ENCODE measurements around the gene CCM2. TPM values are rescaled to one million over a fixed set of nuclear protein-coding genes. Genes with fewer than 3 reads are reported as not detected.

The CCM2 gene
- total and polyA plus RNA-seq, 2 experiments from 2014 or later: 24.9 to 40.1 TPM

DNA sequence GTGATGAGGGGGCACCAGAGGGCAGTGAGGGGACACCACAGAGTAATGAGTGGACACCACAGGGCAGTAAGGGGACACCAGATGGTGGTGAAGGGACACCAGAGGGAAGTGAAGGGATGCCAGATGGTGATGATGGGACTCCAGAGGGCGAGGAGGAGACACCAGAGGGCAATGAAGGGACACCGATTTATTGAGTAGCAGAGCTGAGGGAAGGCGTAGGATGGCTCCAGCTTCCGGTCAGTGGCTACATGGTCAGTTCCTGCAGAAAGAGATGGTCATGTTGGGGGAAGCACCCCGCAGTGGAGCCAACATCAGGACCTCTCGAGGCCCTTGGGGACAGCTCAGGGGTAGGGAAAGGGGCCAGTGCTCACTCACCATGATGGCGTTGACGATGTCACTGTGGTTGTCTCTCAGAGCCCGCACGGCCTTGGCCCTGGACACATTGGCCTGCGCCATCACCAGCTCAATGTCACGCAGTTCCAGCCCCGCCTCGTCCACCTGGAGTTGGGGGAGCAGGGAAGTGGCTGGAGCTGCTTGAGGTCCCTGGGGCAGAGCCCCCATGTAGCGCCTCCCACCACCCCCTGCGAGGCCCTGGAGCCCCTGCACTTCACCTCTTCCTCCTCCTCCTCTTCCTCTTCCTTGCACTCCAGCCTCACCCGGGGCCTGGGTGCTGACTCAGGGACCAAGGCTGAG lies 80.4 kb downstream of the CCM2 start (continued):
- no peak for TF ChIP-seq ZNF462 (CRISPR knock-in tag; IDR thresholded peaks at IDR 0.05)

DNA sequence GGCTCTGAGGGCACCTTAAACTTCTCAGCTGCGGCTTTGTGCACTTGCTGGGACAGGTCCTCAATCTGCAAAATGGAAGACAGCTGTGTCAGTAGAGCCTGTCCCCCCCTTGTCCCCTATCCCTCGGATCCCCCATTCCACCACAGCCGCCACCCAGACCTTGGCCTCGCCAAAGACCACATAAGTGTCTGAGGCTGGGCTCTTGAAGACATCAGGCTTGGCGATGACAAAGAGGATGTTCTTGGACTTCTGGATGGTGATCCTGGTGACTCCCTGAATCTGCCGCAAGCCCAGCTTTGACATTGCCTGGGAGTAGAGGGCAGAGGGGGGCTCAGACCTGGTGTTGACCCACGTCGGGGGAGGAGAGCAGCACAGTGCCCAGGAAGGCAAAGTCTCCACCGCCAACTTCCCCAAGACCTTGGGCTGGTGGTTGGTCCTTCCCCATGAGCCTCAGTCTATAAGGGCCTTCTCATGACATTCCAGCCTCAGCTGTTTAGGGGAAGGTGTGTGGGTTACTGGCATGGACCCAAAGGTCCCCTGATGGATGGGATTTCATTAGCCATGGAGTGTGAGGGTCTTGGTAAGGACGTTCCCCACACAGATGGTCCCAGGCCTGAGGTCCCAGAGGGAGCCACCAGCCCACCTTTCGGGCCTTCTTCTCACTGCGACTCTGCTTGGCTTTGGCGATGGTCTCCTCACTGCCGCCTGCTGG lies 81.1 kb downstream of the CCM2 start:
- ATAC-seq (no peak), DNase-seq (ENCODE audit: low spot score) (no peak)
- no peak overlapping the region for H3K4me2 ChIP-seq
- peaks cover 13% of the 10 kb centered on the region; the same call in 2 of the 3 replicates for H3K36me3 Mint-ChIP-seq (ENCODE audit: low read depth)
- no peak overlapping the region for H2AFZ ChIP-seq
- no peak overlapping the region for H3K4me3 Mint-ChIP-seq
- peaks cover 16% of the 10 kb centered on the region for H3K27me3 Mint-ChIP-seq (ENCODE audit: insufficient read depth, low read depth, poor library complexity)
- no peaks in the 10 kb centered on the region for H3K4me1 ChIP-seq (ENCODE audit: insufficient read depth)
- no peak overlapping the region for H3K4me3 ChIP-seq
- H3K27me3 ChIP-seq (ENCODE audit: insufficient read depth): no peaks in the 10 kb centered on the region
- no peaks in the 10 kb centered on the region for H3K79me2 ChIP-seq (replicated peaks; ENCODE audit: insufficient read depth)
- no peaks in the 10 kb centered on the region for H3K9me2 ChIP-seq (ENCODE audit: insufficient read depth)
- H3K4me1 Mint-ChIP-seq: no peaks in the 10 kb centered on the region
- no peaks in the 10 kb centered on the region for H3F3A ChIP-seq (replicated peaks; ENCODE audit: low read depth)
- H3K9me3 Mint-ChIP-seq: peaks cover 4% of the 10 kb centered on the region; the same call in 2 of the 3 replicates
- no peak overlapping the region for H3K27ac Mint-ChIP-seq
- H4K20me1 ChIP-seq (replicated peaks; ENCODE audit: insufficient read depth): no peaks in the 10 kb centered on the region
- no peaks in the 10 kb centered on the region for H3K36me3 ChIP-seq (ENCODE audit: insufficient read depth)
- H3K27ac ChIP-seq (ENCODE audit: low read depth): no peak overlapping the region
- TF ChIP-seq ZNF331 (CRISPR knock-in tag; IDR thresholded peaks at IDR 0.05; ENCODE audit: low read depth): no peak
- no peak for TF ChIP-seq ZNF114 (CRISPR knock-in tag; IDR thresholded peaks at IDR 0.05)
- TF ChIP-seq, protein P1, sequence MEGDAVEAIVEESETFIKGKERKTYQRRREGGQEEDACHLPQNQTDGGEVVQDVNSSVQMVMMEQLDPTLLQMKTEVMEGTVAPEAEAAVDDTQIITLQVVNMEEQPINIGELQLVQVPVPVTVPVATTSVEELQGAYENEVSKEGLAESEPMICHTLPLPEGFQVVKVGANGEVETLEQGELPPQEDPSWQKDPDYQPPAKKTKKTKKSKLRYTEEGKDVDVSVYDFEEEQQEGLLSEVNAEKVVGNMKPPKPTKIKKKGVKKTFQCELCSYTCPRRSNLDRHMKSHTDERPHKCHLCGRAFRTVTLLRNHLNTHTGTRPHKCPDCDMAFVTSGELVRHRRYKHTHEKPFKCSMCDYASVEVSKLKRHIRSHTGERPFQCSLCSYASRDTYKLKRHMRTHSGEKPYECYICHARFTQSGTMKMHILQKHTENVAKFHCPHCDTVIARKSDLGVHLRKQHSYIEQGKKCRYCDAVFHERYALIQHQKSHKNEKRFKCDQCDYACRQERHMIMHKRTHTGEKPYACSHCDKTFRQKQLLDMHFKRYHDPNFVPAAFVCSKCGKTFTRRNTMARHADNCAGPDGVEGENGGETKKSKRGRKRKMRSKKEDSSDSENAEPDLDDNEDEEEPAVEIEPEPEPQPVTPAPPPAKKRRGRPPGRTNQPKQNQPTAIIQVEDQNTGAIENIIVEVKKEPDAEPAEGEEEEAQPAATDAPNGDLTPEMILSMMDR (conservative IDR thresholded peaks at IDR 0.05; ENCODE audit: low read depth in 2 of 2): no peak
- TF ChIP-seq JUNB (IDR thresholded peaks at IDR 0.05; ENCODE audit: unreplicated experiment): no peak
- no peak for TF ChIP-seq CREB1 (CRISPR knock-in tag; IDR thresholded peaks at IDR 0.05; ENCODE audit: low read depth)
- TF ChIP-seq, protein P2, sequence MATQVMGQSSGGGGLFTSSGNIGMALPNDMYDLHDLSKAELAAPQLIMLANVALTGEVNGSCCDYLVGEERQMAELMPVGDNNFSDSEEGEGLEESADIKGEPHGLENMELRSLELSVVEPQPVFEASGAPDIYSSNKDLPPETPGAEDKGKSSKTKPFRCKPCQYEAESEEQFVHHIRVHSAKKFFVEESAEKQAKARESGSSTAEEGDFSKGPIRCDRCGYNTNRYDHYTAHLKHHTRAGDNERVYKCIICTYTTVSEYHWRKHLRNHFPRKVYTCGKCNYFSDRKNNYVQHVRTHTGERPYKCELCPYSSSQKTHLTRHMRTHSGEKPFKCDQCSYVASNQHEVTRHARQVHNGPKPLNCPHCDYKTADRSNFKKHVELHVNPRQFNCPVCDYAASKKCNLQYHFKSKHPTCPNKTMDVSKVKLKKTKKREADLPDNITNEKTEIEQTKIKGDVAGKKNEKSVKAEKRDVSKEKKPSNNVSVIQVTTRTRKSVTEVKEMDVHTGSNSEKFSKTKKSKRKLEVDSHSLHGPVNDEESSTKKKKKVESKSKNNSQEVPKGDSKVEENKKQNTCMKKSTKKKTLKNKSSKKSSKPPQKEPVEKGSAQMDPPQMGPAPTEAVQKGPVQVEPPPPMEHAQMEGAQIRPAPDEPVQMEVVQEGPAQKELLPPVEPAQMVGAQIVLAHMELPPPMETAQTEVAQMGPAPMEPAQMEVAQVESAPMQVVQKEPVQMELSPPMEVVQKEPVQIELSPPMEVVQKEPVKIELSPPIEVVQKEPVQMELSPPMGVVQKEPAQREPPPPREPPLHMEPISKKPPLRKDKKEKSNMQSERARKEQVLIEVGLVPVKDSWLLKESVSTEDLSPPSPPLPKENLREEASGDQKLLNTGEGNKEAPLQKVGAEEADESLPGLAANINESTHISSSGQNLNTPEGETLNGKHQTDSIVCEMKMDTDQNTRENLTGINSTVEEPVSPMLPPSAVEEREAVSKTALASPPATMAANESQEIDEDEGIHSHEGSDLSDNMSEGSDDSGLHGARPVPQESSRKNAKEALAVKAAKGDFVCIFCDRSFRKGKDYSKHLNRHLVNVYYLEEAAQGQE (IDR thresholded peaks at IDR 0.05; ENCODE audit: unreplicated experiment): no peak
- no peak for TF ChIP-seq POLR2AphosphoS5 (IDR thresholded peaks at IDR 0.05; ENCODE audit: low read depth)
- TF ChIP-seq, protein P3, sequence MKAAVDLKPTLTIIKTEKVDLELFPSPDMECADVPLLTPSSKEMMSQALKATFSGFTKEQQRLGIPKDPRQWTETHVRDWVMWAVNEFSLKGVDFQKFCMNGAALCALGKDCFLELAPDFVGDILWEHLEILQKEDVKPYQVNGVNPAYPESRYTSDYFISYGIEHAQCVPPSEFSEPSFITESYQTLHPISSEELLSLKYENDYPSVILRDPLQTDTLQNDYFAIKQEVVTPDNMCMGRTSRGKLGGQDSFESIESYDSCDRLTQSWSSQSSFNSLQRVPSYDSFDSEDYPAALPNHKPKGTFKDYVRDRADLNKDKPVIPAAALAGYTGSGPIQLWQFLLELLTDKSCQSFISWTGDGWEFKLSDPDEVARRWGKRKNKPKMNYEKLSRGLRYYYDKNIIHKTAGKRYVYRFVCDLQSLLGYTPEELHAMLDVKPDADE (IDR thresholded peaks at IDR 0.05): no peak

Measured in GM23338 (cell line).